ENCODE measurements around the gene GPX2.

GPX2 gene

GRCh38 chr14:64970041-64970440, 27.5 kb upstream of the GPX2 start:
- peaks cover 15% of the 10 kb centered on the region for H3K4me1 Mint-ChIP-seq (ENCODE audit: low read depth)
- H3K27me3 Mint-ChIP-seq, result no peaks in the 10 kb centered on the region
- no peak overlapping the region for H3K4me3 Mint-ChIP-seq
- H3K9me3 Mint-ChIP-seq, result no peaks in the 10 kb centered on the region
- no peak overlapping the region for H3K27ac Mint-ChIP-seq
- no peaks in the 10 kb centered on the region for H3K36me3 Mint-ChIP-seq (ENCODE audit: low read depth)
- DNase-seq, result no peak

- Mint-ChIP-seq H3K27ac (no peak overlapping the region), H3K36me3 (ENCODE audit: low read depth) (no peaks in the 10 kb centered on the region), H3K4me1 (ENCODE audit: low read depth) (peaks cover 15% of the 10 kb centered on the region), H3K9me3 (no peaks in the 10 kb centered on the region), H3K27me3 (no peaks in the 10 kb centered on the region), H3K4me3 (no peak overlapping the region)
- DNase-seq, result no peak
Measured at GRCh38 chr14:64968651-64969050, 26.1 kb upstream of the GPX2 start.

GRCh38 chr14:64968167-64968566, 25.6 kb upstream of the GPX2 start:
- Mint-ChIP-seq H3K9me3 (no peaks in the 10 kb centered on the region), H3K36me3 (ENCODE audit: low read depth) (no peaks in the 10 kb centered on the region), H3K27ac (no peak overlapping the region), H3K4me1 (ENCODE audit: low read depth) (peaks cover 15% of the 10 kb centered on the region), H3K27me3 (no peaks in the 10 kb centered on the region), H3K4me3 (no peak overlapping the region)
- no peak for DNase-seq

DNA sequence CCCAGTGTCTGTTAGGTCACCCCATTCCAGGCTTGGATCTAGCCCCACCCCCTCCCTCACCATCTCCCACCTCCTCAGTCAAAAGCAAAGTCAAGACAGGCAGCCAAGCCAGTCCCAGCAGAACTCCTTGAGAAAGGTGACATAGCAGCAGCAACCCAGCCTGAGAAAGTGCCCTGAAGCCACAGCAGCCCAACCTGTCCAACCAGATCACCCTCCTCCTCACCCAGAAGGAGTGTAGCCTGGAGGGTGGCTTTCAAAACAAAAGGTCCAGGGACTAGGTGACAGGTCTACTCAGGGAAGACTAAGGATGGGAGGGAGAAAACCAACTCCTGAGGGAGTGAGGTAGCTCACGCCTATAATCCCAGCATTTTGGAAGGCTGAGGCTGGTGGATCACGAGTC, 24.4 kb upstream of the GPX2 start:
- H3K4me3 Mint-ChIP-seq, result no peak overlapping the region
- H3K4me1 Mint-ChIP-seq (ENCODE audit: low read depth), result peaks cover 9% of the 10 kb centered on the region
- H3K27me3 Mint-ChIP-seq, result no peaks in the 10 kb centered on the region
- H3K27ac Mint-ChIP-seq, result no peak overlapping the region
- no peaks in the 10 kb centered on the region for H3K36me3 Mint-ChIP-seq (ENCODE audit: low read depth)
- no peaks in the 10 kb centered on the region for H3K9me3 Mint-ChIP-seq
- DNase-seq, result no peak

DNA sequence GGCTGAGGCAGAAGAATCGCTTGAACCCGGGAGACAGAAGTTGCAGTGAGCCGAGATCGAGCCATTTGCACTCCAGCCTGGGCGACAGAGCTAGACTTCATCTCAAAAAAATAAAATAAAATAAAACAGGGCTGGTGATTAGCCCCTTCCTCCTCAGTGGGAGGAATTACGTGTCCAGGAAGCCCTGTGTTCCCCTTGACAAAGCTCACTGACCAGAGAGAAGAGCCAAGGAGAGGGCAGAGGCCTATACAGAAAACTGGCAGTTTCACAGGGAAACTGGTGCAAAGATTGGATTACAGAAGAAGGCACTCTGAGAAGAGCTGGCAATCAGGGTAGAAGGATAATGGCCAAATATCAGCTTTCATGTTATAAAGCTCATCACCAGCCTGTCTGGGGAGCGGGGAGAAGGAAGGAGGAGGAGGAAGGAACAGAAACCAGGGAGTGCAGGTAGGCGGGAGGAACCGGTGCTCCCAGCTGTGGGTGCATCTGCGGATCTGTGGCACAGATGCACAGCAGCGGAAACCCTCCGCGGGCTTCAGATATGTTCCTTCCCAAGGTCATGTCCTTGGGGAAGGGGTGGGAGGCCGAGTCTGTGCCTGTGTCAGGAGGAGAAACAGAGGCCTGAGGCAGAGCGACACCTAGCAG, 22.9 kb upstream of the GPX2 start:
- no peak overlapping the region for H3K4me3 Mint-ChIP-seq
- no peaks in the 10 kb centered on the region for H3K27me3 Mint-ChIP-seq
- H3K4me1 Mint-ChIP-seq (ENCODE audit: low read depth), result peaks cover 3% of the 10 kb centered on the region
- no peak for DNase-seq
- no peaks in the 10 kb centered on the region for H3K36me3 Mint-ChIP-seq (ENCODE audit: low read depth)
- H3K9me3 Mint-ChIP-seq, result no peaks in the 10 kb centered on the region
- H3K27ac Mint-ChIP-seq, result peak overlapping the region; percentile 22

DNA sequence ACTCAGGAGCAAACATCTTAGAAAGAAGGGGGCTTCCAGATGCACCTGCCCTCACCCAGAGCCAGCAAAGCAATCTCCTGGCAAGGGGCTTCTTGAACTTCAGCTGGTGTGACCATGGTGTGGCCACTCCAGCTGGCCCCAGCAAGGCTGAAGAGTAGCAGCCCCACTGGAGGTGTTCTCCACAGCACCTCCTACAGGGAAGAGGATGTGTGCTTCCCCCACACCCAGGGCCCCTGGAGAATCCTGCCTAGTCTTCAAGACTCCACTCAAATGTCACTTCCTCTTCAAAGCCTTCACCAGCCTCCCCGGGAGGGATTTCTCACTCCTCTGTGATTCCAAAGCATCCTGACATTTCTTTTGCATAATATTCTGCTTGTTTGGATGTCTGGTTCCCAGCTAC, 21.1 kb upstream of the GPX2 start:
- DNase-seq, result no peak
- H3K36me3 Mint-ChIP-seq (ENCODE audit: low read depth), result no peaks in the 10 kb centered on the region
- H3K27me3 Mint-ChIP-seq, result no peaks in the 10 kb centered on the region
- H3K4me1 Mint-ChIP-seq (ENCODE audit: low read depth), result no peaks in the 10 kb centered on the region
- H3K4me3 Mint-ChIP-seq, result no peak overlapping the region
- no peaks in the 10 kb centered on the region for H3K9me3 Mint-ChIP-seq
- no peak overlapping the region for H3K27ac Mint-ChIP-seq

DNA sequence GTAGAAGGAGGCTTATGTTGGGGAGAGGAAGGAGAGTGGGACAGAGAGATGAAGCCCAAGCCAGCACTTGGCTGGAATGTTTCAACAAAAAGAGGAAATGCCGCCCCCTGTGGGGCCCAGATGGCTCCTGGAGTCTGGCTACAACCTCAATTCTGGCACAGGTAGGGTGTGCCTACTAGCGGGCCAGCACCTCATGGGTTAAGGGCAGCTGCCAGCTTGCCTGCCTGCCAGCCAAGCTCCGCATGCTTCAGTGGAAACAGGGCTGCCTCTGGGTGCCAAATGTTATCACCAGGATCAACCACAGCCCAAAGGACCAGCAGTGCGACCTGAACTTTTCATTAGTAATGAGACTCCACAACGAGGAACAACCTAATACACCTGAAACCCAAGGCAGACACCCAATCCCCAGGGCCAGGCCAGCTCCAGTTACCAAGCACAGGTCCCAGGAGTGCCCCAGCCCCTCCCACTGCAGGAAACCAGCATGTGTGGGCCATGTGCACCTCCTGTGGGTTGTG, 18.3 kb upstream of the GPX2 start:
- H3K27ac Mint-ChIP-seq, result no peak overlapping the region

DNA sequence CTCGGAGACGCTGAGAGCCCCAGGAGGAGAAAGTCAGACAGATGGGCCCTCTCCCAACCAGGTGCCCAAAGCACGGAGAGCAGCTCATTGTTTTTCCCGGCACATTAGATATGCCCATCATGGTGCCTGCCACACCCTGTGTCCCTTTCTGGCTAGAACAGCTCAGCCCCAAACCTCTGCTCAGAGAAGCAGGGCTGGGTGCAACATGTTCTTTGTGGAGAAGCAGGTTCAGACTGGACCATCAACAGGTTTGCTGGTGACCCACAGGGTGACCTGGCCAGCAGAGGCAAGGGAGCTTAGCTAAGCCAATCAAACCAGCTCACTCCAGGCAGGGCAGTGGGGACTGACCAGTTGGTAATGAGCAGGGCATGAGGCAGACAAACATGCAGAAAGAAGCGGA, 16.2 kb upstream of the GPX2 start:
- no peak for DNase-seq
- H3K9me3 Mint-ChIP-seq, result no peaks in the 10 kb centered on the region
- no peaks in the 10 kb centered on the region for H3K27me3 Mint-ChIP-seq
- H3K4me3 Mint-ChIP-seq, result no peak overlapping the region
- H3K36me3 Mint-ChIP-seq (ENCODE audit: low read depth), result peaks cover 11% of the 10 kb centered on the region
- no peaks in the 10 kb centered on the region for H3K4me1 Mint-ChIP-seq (ENCODE audit: low read depth)
- H3K27ac Mint-ChIP-seq, result no peak overlapping the region

More for the DNA sequence above, 18.3 kb upstream of the GPX2 start:
- Mint-ChIP-seq H3K4me3 (no peak overlapping the region), H3K9me3 (no peaks in the 10 kb centered on the region), H3K4me1 (ENCODE audit: low read depth) (no peaks in the 10 kb centered on the region), H3K27me3 (no peaks in the 10 kb centered on the region), H3K36me3 (ENCODE audit: low read depth) (peaks cover 4% of the 10 kb centered on the region)
- DNase-seq, result no peak

- H3K27me3 Mint-ChIP-seq, result no peaks in the 10 kb centered on the region
- no peaks in the 10 kb centered on the region for H3K4me1 Mint-ChIP-seq (ENCODE audit: low read depth)
- H3K36me3 Mint-ChIP-seq (ENCODE audit: low read depth), result peaks cover 13% of the 10 kb centered on the region
- no peaks in the 10 kb centered on the region for H3K9me3 Mint-ChIP-seq
- H3K27ac Mint-ChIP-seq, result no peak overlapping the region
- no peak overlapping the region for H3K4me3 Mint-ChIP-seq
- no peak for DNase-seq
Measured at GRCh38 chr14:64958201-64958600, 15.7 kb upstream of the GPX2 start.

DNA sequence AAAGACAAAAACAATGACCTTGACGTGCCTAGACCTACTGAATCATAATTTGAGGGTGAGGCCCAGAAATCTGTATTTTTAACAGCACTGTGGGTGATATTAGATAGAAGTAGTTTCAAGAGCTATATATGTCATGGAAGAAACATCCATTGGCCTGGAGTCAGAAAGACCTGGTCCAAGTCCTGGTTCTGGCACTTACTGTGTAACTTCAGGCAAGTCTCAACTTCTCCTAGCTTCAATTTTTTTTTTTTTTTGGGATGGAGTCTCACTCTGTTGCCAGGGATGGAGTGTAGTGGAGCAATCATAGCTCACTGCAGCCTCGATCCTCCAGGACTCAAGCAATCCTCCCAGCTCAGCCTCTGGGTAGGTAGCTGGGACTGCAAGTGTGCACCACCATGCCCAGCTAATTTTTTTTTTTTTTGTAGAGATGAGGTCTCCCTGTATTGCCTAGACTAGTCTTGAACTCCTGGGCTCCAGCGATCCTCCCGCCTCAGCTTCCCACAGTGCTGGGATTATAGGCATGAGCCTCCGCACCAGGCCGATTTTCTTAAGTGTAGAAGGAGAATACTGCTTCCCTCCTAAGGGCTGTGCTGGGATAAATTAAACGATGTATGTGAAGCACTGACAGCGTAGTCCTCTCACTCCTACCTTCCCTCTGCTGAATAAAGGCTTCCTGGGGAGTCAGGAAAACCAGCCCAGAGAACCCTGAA, 14.3 kb upstream of the GPX2 start:
- Mint-ChIP-seq H3K9me3 (no peaks in the 10 kb centered on the region), H3K27ac (no peak overlapping the region), H3K4me1 (ENCODE audit: low read depth) (peaks cover 5% of the 10 kb centered on the region), H3K36me3 (ENCODE audit: low read depth) (peaks cover 13% of the 10 kb centered on the region), H3K4me3 (no peak overlapping the region), H3K27me3 (no peaks in the 10 kb centered on the region)
- no peak for DNase-seq

DNA sequence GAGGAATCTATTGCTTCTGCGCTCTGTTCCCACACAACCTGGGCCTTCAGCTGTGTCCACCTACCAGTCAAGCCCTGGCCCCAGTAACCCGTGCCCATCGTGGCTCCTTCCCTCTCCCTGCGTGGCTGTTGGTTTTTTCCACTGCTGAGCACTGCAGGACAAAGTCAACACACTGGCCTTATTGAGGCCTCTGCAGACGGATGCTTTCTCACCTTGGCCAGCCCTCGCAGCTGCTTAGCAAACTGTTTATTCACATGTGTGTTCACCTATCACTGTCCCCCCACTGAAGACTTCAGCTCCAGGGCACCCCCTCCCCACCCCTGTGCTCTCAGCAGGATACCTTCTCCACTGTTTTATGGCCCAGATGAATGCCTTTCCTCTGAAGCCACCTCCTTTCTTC, 12.8 kb upstream of the GPX2 start:
- Mint-ChIP-seq H3K27ac (no peak overlapping the region), H3K27me3 (no peaks in the 10 kb centered on the region), H3K9me3 (no peaks in the 10 kb centered on the region), H3K4me1 (ENCODE audit: low read depth) (peaks cover 5% of the 10 kb centered on the region), H3K4me3 (no peak overlapping the region), H3K36me3 (ENCODE audit: low read depth) (peaks cover 25% of the 10 kb centered on the region)
- no peak for DNase-seq

DNA sequence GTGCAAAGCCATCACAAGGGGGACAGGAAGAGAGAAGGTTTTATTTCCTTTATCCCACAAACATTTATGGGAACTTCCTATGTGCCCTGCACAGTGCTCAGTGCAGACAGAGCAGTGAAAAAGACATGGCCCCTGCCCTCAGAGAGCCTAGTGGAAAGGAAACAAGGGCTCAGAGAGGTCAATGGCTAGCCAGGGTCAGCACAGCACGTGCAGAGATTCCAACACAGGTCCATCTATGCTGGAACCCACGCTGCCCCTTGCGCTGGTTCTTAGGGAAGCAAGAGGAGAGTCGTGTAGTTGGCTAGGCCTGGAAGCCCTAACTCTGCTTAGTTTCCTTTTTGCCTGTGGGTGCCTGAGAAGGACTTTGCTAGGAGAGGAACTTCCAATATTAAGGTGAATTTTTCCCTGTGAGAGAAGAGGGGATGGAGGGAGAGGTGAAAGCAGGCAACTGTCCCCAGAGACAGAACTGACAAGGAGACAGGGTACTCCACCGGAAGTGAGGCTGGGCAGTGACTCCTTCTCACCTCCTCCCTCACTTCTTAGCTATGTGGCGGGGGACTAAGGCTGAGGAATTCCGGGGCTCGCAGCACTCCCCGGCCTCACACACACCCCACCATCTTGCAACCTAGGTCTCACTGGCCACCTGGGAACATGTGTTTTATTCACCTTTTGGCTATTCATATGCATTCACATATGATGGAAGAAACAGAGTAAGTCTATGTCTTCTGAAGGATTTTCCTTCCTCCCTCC, 12.1 kb upstream of the GPX2 start:
- H3K9me3 Mint-ChIP-seq, result no peaks in the 10 kb centered on the region
- no peak overlapping the region for H3K27ac Mint-ChIP-seq
- peaks cover 32% of the 10 kb centered on the region for H3K36me3 Mint-ChIP-seq (ENCODE audit: low read depth)
- peaks cover 5% of the 10 kb centered on the region for H3K4me1 Mint-ChIP-seq (ENCODE audit: low read depth)
- no peak for DNase-seq
- no peaks in the 10 kb centered on the region for H3K27me3 Mint-ChIP-seq
- H3K4me3 Mint-ChIP-seq, result no peak overlapping the region

- H3K4me3 Mint-ChIP-seq, result no peak overlapping the region
- H3K36me3 Mint-ChIP-seq (ENCODE audit: low read depth), result peaks cover 39% of the 10 kb centered on the region
- H3K27me3 Mint-ChIP-seq, result no peaks in the 10 kb centered on the region
- no peaks in the 10 kb centered on the region for H3K9me3 Mint-ChIP-seq
- peaks cover 5% of the 10 kb centered on the region for H3K4me1 Mint-ChIP-seq (ENCODE audit: low read depth)
- no peak for DNase-seq
- H3K27ac Mint-ChIP-seq, result no peak overlapping the region
Measured at GRCh38 chr14:64953661-64954060, 11.1 kb upstream of the GPX2 start.

- H3K27ac Mint-ChIP-seq, result no peak overlapping the region
- DNase-seq, result no peak
- no peaks in the 10 kb centered on the region for H3K27me3 Mint-ChIP-seq
- no peak overlapping the region for H3K4me3 Mint-ChIP-seq
- H3K36me3 Mint-ChIP-seq (ENCODE audit: low read depth), result peaks cover 42% of the 10 kb centered on the region
- no peaks in the 10 kb centered on the region for H3K9me3 Mint-ChIP-seq
- peaks cover 5% of the 10 kb centered on the region for H3K4me1 Mint-ChIP-seq (ENCODE audit: low read depth)
Measured at GRCh38 chr14:64953310-64953654, 10.7 kb upstream of the GPX2 start.

Data from activated T-cell treated with anti-CD3 and anti-CD28 coated beads, Interleukin-2, amount 50 U/mL, for 24 hours (primary cell).